H1 (cell line): ENCODE measurements around the gene FXR1. TPM values are rescaled to one million over a fixed set of nuclear protein-coding genes. Genes with fewer than 3 reads are reported as not detected.

Experiments used
- CTCF ChIA-PET: fragments of 300-600 bp; sonication (Branson Sonifier 250); formaldehyde crosslinking; loops from one replicate; lab custom pipeline; 2021; ENCODE audit not compliant: partially characterized antibody; lab: Charles Lee
- POLR2A ChIA-PET: fragments of 300-600 bp; sonication (Branson Sonifier 250); formaldehyde crosslinking; loops from one replicate; lab custom pipeline; 2021; ENCODE audit warnings: inconsistent platforms; ENCODE audit not compliant: partially characterized antibody; lab: Charles Lee
- DNase-seq, 2 experiments: peaks; one replicate each; pipeline versions ENCODE4 v3.0.0 to v3.0.0-alpha.2; 2010 to 2022; ENCODE audit warnings: low spot score in 2 of 2, low read depth in 1 of 2, mixed read lengths in 1 of 2
- FAIRE-seq: peaks from 2 replicates; lab custom pipeline; 2011; peaks lifted over from hg19 to GRCh38; lab: Jason Lieb, UNC
- H2AFZ ChIP-seq: 2 replicates; pipeline ENCODE4 v1.8.1; 2012; ENCODE audit warnings: low read length, inconsistent platforms
- H2AK5ac ChIP-seq: 2 replicates; pipeline ENCODE4 v1.6.1; 2013; ENCODE audit warnings: low read depth, low read length
- H2BK120ac ChIP-seq: replicated peaks from 2 replicates; pipeline ENCODE3; 2013; ENCODE audit warnings: low read depth, low read length, inconsistent platforms
- H2BK12ac ChIP-seq: 2 replicates; pipeline ENCODE4 v1.6.1; 2013; ENCODE audit warnings: low read depth, low read length
- H2BK15ac ChIP-seq: 2 replicates; pipeline ENCODE4 v1.6.1; 2013; ENCODE audit warnings: low read length
- H2BK20ac ChIP-seq: 2 replicates; pipeline ENCODE4 v1.6.1; 2013; ENCODE audit warnings: low read length
- H2BK5ac ChIP-seq: 2 replicates; pipeline ENCODE4 v1.6.1; 2013; ENCODE audit warnings: low read depth, low read length
- H3K14ac ChIP-seq: 2 replicates; pipeline ENCODE4 v1.6.1; 2013; ENCODE audit warnings: inconsistent platforms; ENCODE audit not compliant: insufficient read length
- H3K18ac ChIP-seq: 2 replicates; pipeline ENCODE4 v1.6.1; 2013; ENCODE audit warnings: low read length; ENCODE audit errors: extremely low read depth
- H3K23ac ChIP-seq: 2 replicates; pipeline ENCODE4 v1.6.1; 2013; ENCODE audit warnings: inconsistent platforms; ENCODE audit not compliant: insufficient read length
- H3K23me2 ChIP-seq: 2 replicates; pipeline ENCODE4 v1.6.1; 2013; ENCODE audit warnings: low read depth, low read length
- H3K27ac ChIP-seq: 2 replicates; pipeline ENCODE4 v1.6.1; 2011; ENCODE audit warnings: low read depth, low read length, inconsistent platforms
- H3K27me3 ChIP-seq, 4 experiments: replicated peaks in 1 of 4; 1 replicate in 1 of 4; 2 replicates in 3 of 4; pipeline versions ENCODE4 v1.6.1 to v1.8.1; 2011 to 2013; ENCODE audit warnings: low read length in 3 of 4, mild to moderate bottlenecking in 3 of 4, inconsistent platforms in 2 of 4, mixed read lengths in 2 of 4, moderate library complexity in 1 of 4; ENCODE audit not compliant: control insufficient read depth in 3 of 4, insufficient read depth in 3 of 4; ENCODE audit errors: extremely low read depth in 1 of 4
- H3K36me3 ChIP-seq, 4 experiments: 2 replicates each; pipeline versions ENCODE4 v1.6.1 to v1.8.1; 2011 to 2013; ENCODE audit warnings: mild to moderate bottlenecking in 4 of 4, low read length in 3 of 4, moderate library complexity in 2 of 4, control low read depth in 1 of 4, inconsistent platforms in 1 of 4; ENCODE audit not compliant: insufficient read depth in 4 of 4, control insufficient read depth in 2 of 4
- H3K4ac ChIP-seq: replicated peaks from 2 replicates; pipeline ENCODE3; 2013; ENCODE audit warnings: low read length, low read depth, mixed read lengths, inconsistent platforms; ENCODE audit not compliant: insufficient read length
- H3K4me1 ChIP-seq, 4 experiments: replicated peaks in 1 of 4; 1 replicate in 1 of 4; 2 replicates in 3 of 4; pipeline versions ENCODE4 v1.6.1 to v1.8.1; 2011 to 2013; ENCODE audit warnings: low read length in 3 of 4, inconsistent platforms in 2 of 4, mixed read lengths in 1 of 4; ENCODE audit not compliant: insufficient read depth in 4 of 4, control insufficient read depth in 3 of 4
- H3K4me2 ChIP-seq, 2 experiments: 2 replicates each; pipeline versions ENCODE4 v1.6.1 to v1.8.1; 2011 to 2013; ENCODE audit warnings: low read depth in 2 of 2, low read length in 2 of 2, control low read depth in 1 of 2, inconsistent platforms in 1 of 2, mild to moderate bottlenecking in 1 of 2; ENCODE audit not compliant: insufficient read depth in 1 of 2
- H3K4me3 ChIP-seq, 4 experiments: fragments of 200-600, 300-600 bp in 1 of 4; sonication (generic), shearing (Covaris generic), sonication (Bioruptor Twin) in 1 of 4; 2 replicates each; pipeline versions ENCODE4 v1.5.1 to v1.8.1; 2011 to 2016; ENCODE audit warnings: low read length in 4 of 4, low read depth in 3 of 4, control low read depth in 2 of 4, inconsistent platforms in 2 of 4, mild to moderate bottlenecking in 2 of 4, mixed read lengths in 1 of 4, moderate library complexity in 1 of 4; ENCODE audit not compliant: insufficient read depth in 2 of 4; ENCODE audit errors: extremely low read depth in 1 of 4
- H3K56ac ChIP-seq: replicated peaks from 2 replicates; pipeline ENCODE3; 2013; ENCODE audit warnings: low read depth, mild to moderate bottlenecking, mixed read lengths, low read length, inconsistent platforms; ENCODE audit not compliant: insufficient read length
- H3K79me1 ChIP-seq: 2 replicates; pipeline ENCODE4 v1.6.1; 2013; ENCODE audit warnings: low read depth, low read length, control low read depth
- H3K79me2 ChIP-seq, 2 experiments: 2 replicates each; pipeline versions ENCODE4 v1.6.1 to v1.8.1; 2012 to 2013; ENCODE audit warnings: low read length in 2 of 2, mild to moderate bottlenecking in 2 of 2, inconsistent platforms in 1 of 2; ENCODE audit not compliant: insufficient read depth in 2 of 2, control insufficient read depth in 1 of 2
- H3K9ac ChIP-seq, 4 experiments: replicated peaks in 1 of 4; 1 replicate in 1 of 4; 2 replicates in 3 of 4; pipeline versions ENCODE4 v1.6.1 to v1.8.1; 2011 to 2013; ENCODE audit warnings: low read depth in 3 of 4, low read length in 3 of 4, control low read depth in 2 of 4, mild to moderate bottlenecking in 2 of 4, moderate library complexity in 2 of 4, inconsistent platforms in 1 of 4; ENCODE audit errors: extremely low read depth in 1 of 4
- H3K9me3 ChIP-seq, 2 experiments: 2 replicates each; pipeline versions ENCODE4 v1.6.1 to v1.8.1; 2012 to 2013; ENCODE audit warnings: mild to moderate bottlenecking in 2 of 2, moderate library complexity in 2 of 2, control low read depth in 1 of 2, inconsistent platforms in 1 of 2, low read depth in 1 of 2, low read length in 1 of 2, mixed read lengths in 1 of 2; ENCODE audit not compliant: insufficient read depth in 2 of 2
- H4K20me1 ChIP-seq, 2 experiments: replicated peaks in 1 of 2; 2 replicates each; pipeline versions ENCODE3 to v1.8.1; 2011 to 2013; ENCODE audit warnings: inconsistent platforms in 2 of 2, low read length in 2 of 2, mild to moderate bottlenecking in 1 of 2; ENCODE audit not compliant: insufficient read depth in 2 of 2, control insufficient read depth in 1 of 2
- H4K5ac ChIP-seq: 2 replicates; pipeline ENCODE4 v1.6.1; 2013; ENCODE audit warnings: low read length, low read depth, mixed read lengths, inconsistent platforms; ENCODE audit not compliant: insufficient read length
- H4K8ac ChIP-seq: 2 replicates; pipeline ENCODE4 v1.8.0; 2013; ENCODE audit warnings: mild to moderate bottlenecking, moderate library complexity, low read length, inconsistent platforms; ENCODE audit not compliant: insufficient read depth; ENCODE audit errors: extremely low read depth
- H4K91ac ChIP-seq: replicated peaks from 2 replicates; pipeline ENCODE3; 2013; ENCODE audit warnings: low read length, mixed read lengths, inconsistent platforms; ENCODE audit not compliant: insufficient read length
- ASH2L ChIP-seq: fragments of 200-600, 300-600 bp; sonication (generic); IDR thresholded peaks from one replicate; pipeline ENCODE4 v1.7.1; 2017; ENCODE audit warnings: low read length
- ATF3 ChIP-seq: IDR thresholded peaks from 2 replicates; pipeline ENCODE4 v1.6.1; 2011; ENCODE audit warnings: low read depth, mild to moderate bottlenecking, low read length; ENCODE audit not compliant: insufficient read depth
- BCL11A ChIP-seq, 2 experiments: IDR thresholded peaks; one replicate each; pipeline ENCODE4 v1.6.1; 2011; ENCODE audit warnings: low read depth in 2 of 2, low read length in 2 of 2, mild to moderate bottlenecking in 2 of 2
- CHD1 ChIP-seq: IDR thresholded peaks from 2 replicates; pipeline ENCODE4 v1.6.1; 2012; ENCODE audit warnings: low read depth, low read length, improper control_type of control experiment
- JUN ChIP-seq: IDR thresholded peaks from 2 replicates; pipeline ENCODE4 v1.6.1; 2011; ENCODE audit warnings: low read depth, mild to moderate bottlenecking, improper control_type of control experiment, low read length
- RAD21 ChIP-seq, 2 experiments: IDR thresholded peaks in 1 of 2; conservative IDR thresholded peaks in 1 of 2; 2 replicates each; pipeline ENCODE4 v1.6.1; 2011; ENCODE audit warnings: low read depth in 2 of 2, low read length in 2 of 2, improper control_type of control experiment in 1 of 2, inconsistent platforms in 1 of 2, mild to moderate bottlenecking in 1 of 2, moderate library complexity in 1 of 2
- RFX5 ChIP-seq: IDR thresholded peaks from 2 replicates; pipeline ENCODE4 v1.6.1; 2011; ENCODE audit warnings: low read depth, low read length, improper control_type of control experiment, borderline replicate concordance
- SIX5 ChIP-seq: IDR thresholded peaks from 2 replicates; pipeline ENCODE4 v1.6.1; 2011; ENCODE audit warnings: mild to moderate bottlenecking, low read depth, low read length
- TEAD4 ChIP-seq: IDR thresholded peaks from 2 replicates; pipeline ENCODE4 v1.6.1; 2012; ENCODE audit warnings: low read depth, low read length, inconsistent platforms, mixed read lengths
- YY1 ChIP-seq: IDR thresholded peaks from 2 replicates; pipeline ENCODE4 v1.6.1; 2011; ENCODE audit warnings: low read depth, mild to moderate bottlenecking, low read length
- polyA plus RNA-seq, 7 experiments: library from polyadenylated mRNA; depleted of rRNA in 3 of 7; stranded (reverse) in 5 of 7; unstranded in 2 of 7; fragments of >200 nt in 5 of 7; fragments of 200-250 nt in 2 of 7; gene quantifications; 1 replicate in 5 of 7; 2 replicates in 1 of 7; 4 replicates in 1 of 7; pipeline versions ENCODE4 v1.2.1 to v1.2.3, GENCODE V29; 2011 to 2013; ENCODE audit warnings: missing spikeins in 2 of 7, mixed read lengths in 2 of 7
- total RNA-seq: library from RNA; stranded (reverse); fragmentation: NEBNext Ultra II Directional; extraction: Animal tissue kit (Norgen Biotek cat#: 25700); gene quantifications from 2 replicates; pipeline ENCODE4 v1.2.1, GENCODE V29; 2021

The FXR1 gene
- total and polyA plus RNA-seq, 2 of the 8 experiments (the other 6 are each of a cell fraction or from before 2014, with no cell fraction given): 108 to 283 TPM

- Histone ChIP-seq H3K9ac (no peak overlapping the region; a peak in 1 of 7 replicates), H3K4ac (no peak overlapping the region), H3K23me2 (no peaks in the 10 kb centered on the region), H3K36me3 (peaks cover 0 to 8% (median 0%) of the 10 kb centered on the region in 4 experiments; a peak in 1 of 8 replicates), H3K4me3 (no peak overlapping the region), H4K91ac (no peak overlapping the region), H2AFZ (no peak overlapping the region), H3K23ac (no peak overlapping the region), H3K27ac (no peak overlapping the region), H2BK15ac (no peak overlapping the region), H3K27me3 (no peaks in the 10 kb centered on the region), H2BK120ac (no peak overlapping the region), H2BK12ac (no peak overlapping the region), H3K79me2 (peaks cover 82 to 100% of the 10 kb centered on the region in 2 experiments), H2BK20ac (no peak overlapping the region), H4K8ac (no peak overlapping the region), H2AK5ac (no peak overlapping the region), H2BK5ac (no peak overlapping the region), H3K4me2 (no peak overlapping the region; a peak in 1 of 4 replicates), H3K18ac (no peak overlapping the region), H4K20me1 (peaks cover 24 to 49% of the 10 kb centered on the region in 2 experiments), H3K56ac (no peak overlapping the region), H3K4me1 (peaks cover 0 to 5% (median 4%) of the 10 kb centered on the region in 4 experiments; a peak in 5 of 7 replicates), H3K79me1 (0 out of 2 replicates have a peak, but pooled peaks cover 3% of the 10 kb centered on the region), H3K9me3 (no peaks in the 10 kb centered on the region), H4K5ac (no peak overlapping the region), H3K14ac (no peak overlapping the region)
- CTCF ChIA-PET: interaction anchor here (0.7 kb wide), 1 partner anchor 55 kb away, joined by 3 read pairs; no protein-coding TSS in a partner anchor
- DNase-seq (no peak), FAIRE-seq (no peak)
- POLR2A ChIA-PET: interaction anchor here (1.1 to 4.4 kb wide), 2 partner anchors 9 to 10 kb away, joined by 5 to 18 read pairs; partner anchors contain the start of gene FXR1
- TF ChIP-seq BCL11A (IDR thresholded peaks at IDR 0.05; ENCODE audit: low read depth in 2 of 2, low read length in 2 of 2) (no peak), ASH2L (no peak), YY1 (no peak), RAD21 (IDR thresholded peaks at IDR 0.05 in 1 of 2, conservative IDR thresholded peaks at IDR 0.05 in 1 of 2; ENCODE audit: low read depth in 2 of 2, low read length in 2 of 2) (no peak), RFX5 (no peak), ATF3 (no peak), TEAD4 (no peak), CHD1 (no peak), SIX5 (no peak), JUN (no peak)
These were observed 9.8 kb downstream of the FXR1 start for GRCh38 chr3:180922242-180922641.
